Progenitor cell of endocrine pancreas (in vitro differentiated cells): ENCODE results near the gene POU3F1. TPM values are rescaled to one million over a fixed set of nuclear protein-coding genes. Genes with fewer than 3 reads are reported as not detected.

Experiments
- DNase-seq: peaks from one replicate; pipeline ENCODE4 v3.0.0; 2021; ENCODE audit warnings: low spot score; ENCODE audit not compliant: unreplicated experiment
- H3K27ac Mint-ChIP-seq: 2 replicates; pipeline ENCODE4 v1.8.0; 2021; ENCODE audit warnings: mild to moderate bottlenecking, moderate library complexity, mixed read lengths
- H3K27me3 Mint-ChIP-seq: 2 replicates; pipeline ENCODE4 v1.8.0; 2021; ENCODE audit warnings: mixed read lengths
- H3K36me3 Mint-ChIP-seq: 2 replicates; pipeline ENCODE4 v1.8.0; 2022; ENCODE audit warnings: mixed read lengths; ENCODE audit not compliant: insufficient read depth
- H3K4me1 Mint-ChIP-seq: 2 replicates; pipeline ENCODE4 v1.8.0; 2021; ENCODE audit warnings: low read depth, mixed read lengths
- H3K4me3 Mint-ChIP-seq: 2 replicates; pipeline ENCODE4 v1.8.0; 2021; ENCODE audit warnings: low read depth, mild to moderate bottlenecking, moderate library complexity, mixed read lengths
- H3K9me3 Mint-ChIP-seq: 2 replicates; pipeline ENCODE4 v1.8.0; 2021; ENCODE audit warnings: low read depth, mixed read lengths
- total RNA-seq: library from RNA; stranded (reverse); gene quantifications from 2 replicates; pipeline ENCODE4 v1.2.1, GENCODE V29; 2021
- TF ChIP-seq, protein P1 (sequence below): fragments of 200-600 bp; sonication (generic); IDR thresholded peaks from one replicate; pipeline ENCODE4 v1.5.0; 2021; ENCODE audit warnings: antibody characterized with exemption, mild to moderate bottlenecking; ENCODE audit not compliant: unreplicated experiment

POU3F1 gene
- total RNA-seq, 1 donor from 2014 or later = 0.43 TPM

DNA sequence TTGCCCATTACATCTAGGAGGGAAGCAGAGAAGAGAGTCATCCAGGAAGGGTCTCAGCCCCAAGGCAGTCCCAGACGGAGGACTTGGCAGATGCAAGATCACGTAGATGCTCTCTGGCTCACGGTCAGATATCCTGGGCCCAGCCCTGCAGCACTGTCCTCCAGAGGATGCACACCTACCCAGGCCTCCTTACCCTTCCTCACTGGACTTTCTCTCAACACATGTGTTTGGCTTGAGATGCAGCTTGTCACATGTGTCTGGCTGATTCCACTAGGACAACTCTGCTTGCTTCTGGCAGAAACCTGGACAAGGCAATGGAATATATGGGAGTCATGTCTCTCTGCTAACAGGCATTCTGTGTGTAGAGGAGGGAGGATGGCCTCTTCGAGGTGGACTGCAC, 32.4 kb upstream of the POU3F1 start:
- TF ChIP-seq, protein P1, sequence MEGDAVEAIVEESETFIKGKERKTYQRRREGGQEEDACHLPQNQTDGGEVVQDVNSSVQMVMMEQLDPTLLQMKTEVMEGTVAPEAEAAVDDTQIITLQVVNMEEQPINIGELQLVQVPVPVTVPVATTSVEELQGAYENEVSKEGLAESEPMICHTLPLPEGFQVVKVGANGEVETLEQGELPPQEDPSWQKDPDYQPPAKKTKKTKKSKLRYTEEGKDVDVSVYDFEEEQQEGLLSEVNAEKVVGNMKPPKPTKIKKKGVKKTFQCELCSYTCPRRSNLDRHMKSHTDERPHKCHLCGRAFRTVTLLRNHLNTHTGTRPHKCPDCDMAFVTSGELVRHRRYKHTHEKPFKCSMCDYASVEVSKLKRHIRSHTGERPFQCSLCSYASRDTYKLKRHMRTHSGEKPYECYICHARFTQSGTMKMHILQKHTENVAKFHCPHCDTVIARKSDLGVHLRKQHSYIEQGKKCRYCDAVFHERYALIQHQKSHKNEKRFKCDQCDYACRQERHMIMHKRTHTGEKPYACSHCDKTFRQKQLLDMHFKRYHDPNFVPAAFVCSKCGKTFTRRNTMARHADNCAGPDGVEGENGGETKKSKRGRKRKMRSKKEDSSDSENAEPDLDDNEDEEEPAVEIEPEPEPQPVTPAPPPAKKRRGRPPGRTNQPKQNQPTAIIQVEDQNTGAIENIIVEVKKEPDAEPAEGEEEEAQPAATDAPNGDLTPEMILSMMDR = no peak
- Mint-ChIP-seq H3K9me3 (no peaks in the 10 kb centered on the region), H3K36me3 (no peaks in the 10 kb centered on the region), H3K4me1 (no peaks in the 10 kb centered on the region), H3K27me3 (peaks cover 5% of the 10 kb centered on the region), H3K4me3 (no peak overlapping the region), H3K27ac (no peak overlapping the region)
- DNase-seq = no peak

DNA sequence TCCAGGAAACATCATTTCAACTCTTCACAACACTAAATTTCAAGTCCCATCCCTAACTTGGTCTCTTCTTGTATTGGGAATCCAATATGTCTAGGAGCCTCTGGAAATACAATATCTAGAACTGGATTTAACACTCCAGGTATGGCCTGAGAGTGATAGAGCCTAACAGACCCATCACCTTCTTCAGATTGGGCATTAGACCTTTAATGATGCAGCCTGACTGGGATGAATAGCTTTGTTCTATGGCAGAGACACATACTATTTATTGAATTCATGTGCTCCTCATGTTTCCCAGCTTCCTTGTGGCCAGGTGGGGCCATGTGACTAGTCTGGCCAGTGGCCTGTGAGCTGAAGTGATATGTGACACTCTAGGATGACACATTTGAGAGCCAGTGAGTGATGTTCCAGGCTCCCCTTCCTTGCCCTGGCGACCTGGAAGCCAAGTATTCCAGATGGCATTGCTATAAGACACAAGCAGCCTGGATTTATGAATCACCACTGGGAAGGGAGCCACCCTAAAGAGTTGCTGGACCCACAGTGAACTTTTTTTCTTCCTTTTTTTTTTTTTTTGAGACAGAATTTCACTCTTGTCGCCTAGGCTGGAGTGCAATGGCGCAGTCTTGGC, 31.0 kb upstream of the POU3F1 start:
- no peak overlapping the region for H3K4me3 Mint-ChIP-seq
- no peak for DNase-seq
- H3K36me3 Mint-ChIP-seq = no peaks in the 10 kb centered on the region
- TF ChIP-seq, protein P1 = no peak
- no peak overlapping the region for H3K27ac Mint-ChIP-seq
- H3K4me1 Mint-ChIP-seq = peaks cover 4% of the 10 kb centered on the region
- H3K27me3 Mint-ChIP-seq = peaks cover 16% of the 10 kb centered on the region
- H3K9me3 Mint-ChIP-seq = no peaks in the 10 kb centered on the region

DNA sequence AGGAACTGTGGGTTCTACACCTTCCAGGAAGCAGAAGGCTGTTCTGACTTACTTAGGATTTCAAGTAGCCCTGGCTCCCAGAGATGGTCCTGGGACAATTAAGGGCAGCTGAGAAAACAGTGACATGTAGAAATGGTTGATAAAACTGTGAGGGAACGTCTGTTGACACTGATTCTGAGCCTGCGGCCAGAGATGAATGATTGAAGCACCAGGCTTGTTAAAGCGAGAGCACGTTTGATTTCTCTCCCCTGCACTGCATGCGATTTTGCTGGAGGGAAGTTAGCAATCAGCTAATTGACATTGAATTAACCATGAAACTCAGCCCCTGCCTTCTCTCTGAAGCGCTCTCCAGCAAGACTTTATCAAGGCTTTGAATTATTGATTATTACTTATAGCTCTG, 29.9 kb upstream of the POU3F1 start:
- H3K27ac Mint-ChIP-seq = no peak overlapping the region
- no peak for DNase-seq
- TF ChIP-seq, protein P1 = no peak
- H3K36me3 Mint-ChIP-seq = no peaks in the 10 kb centered on the region
- H3K9me3 Mint-ChIP-seq = no peaks in the 10 kb centered on the region
- H3K27me3 Mint-ChIP-seq = peaks cover 23% of the 10 kb centered on the region
- H3K4me1 Mint-ChIP-seq = peaks cover 4% of the 10 kb centered on the region
- no peak overlapping the region for H3K4me3 Mint-ChIP-seq

DNA sequence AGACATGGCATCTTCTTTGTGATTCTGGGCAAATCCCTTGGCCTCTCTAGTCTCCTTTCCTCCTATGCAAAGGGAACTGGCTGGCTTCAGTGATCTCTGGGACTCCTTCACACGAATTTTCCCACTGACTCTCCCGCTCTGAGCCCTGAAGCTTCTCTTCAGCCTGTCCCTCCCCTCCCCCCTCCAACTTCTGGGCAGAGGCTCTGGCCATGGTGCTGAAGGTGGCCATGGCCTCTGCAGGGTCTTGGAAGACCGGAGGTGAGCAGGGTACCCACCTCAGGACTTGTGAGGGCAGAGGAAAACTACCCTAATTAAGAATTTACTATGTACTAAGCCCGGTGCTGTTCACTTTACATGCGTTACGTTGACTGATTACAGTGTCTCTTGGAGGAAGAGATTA, 29.4 kb upstream of the POU3F1 start:
- Mint-ChIP-seq H3K4me1 (peaks cover 4% of the 10 kb centered on the region), H3K27ac (no peak overlapping the region), H3K27me3 (peaks cover 24% of the 10 kb centered on the region), H3K4me3 (no peak overlapping the region), H3K9me3 (no peaks in the 10 kb centered on the region), H3K36me3 (no peaks in the 10 kb centered on the region)
- TF ChIP-seq, protein P1 = no peak
- peak; percentile 68 for DNase-seq

DNA sequence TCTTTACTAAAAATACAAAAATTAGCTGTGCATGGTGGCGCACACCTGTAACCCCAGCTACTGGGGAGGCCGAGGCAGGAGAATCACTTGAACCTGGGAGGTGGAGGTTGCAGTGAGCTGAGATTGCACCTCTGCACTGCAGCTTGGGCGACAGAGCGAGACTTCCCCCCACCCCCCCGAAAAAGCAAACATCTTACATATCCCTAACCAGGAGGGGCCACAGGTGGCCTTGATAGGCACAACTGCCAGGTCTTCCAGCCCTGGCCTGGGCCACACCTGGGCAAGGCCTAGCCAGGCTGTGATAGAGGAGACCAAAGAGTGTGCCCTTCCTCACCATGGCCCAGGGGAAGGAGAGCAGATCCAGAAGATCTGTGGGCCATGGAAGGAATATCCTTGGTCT, 28.6 kb upstream of the POU3F1 start:
- no peak overlapping the region for H3K4me3 Mint-ChIP-seq
- no peaks in the 10 kb centered on the region for H3K36me3 Mint-ChIP-seq
- TF ChIP-seq, protein P1 = no peak
- peaks cover 4% of the 10 kb centered on the region for H3K4me1 Mint-ChIP-seq
- H3K27ac Mint-ChIP-seq = no peak overlapping the region
- H3K27me3 Mint-ChIP-seq = peaks cover 29% of the 10 kb centered on the region
- no peaks in the 10 kb centered on the region for H3K9me3 Mint-ChIP-seq
- no peak for DNase-seq
